GM08714 (cell line): ENCODE results near the gene LRFN4.

ENCODE experiments used
- H3K4me3 ChIP-seq: fragments of 200-500 bp; sonication (Bioruptor generic); 2 replicates; pipeline ENCODE4 v1.5.1; 2014; ENCODE audit warnings: mild to moderate bottlenecking, low read length, inconsistent platforms
- ZNF274 ChIP-seq: IDR thresholded peaks from 2 replicates; pipeline ENCODE4 v1.6.1; 2012; ENCODE audit warnings: mild to moderate bottlenecking, low read depth, low read length

LRFN4 gene

DNA sequence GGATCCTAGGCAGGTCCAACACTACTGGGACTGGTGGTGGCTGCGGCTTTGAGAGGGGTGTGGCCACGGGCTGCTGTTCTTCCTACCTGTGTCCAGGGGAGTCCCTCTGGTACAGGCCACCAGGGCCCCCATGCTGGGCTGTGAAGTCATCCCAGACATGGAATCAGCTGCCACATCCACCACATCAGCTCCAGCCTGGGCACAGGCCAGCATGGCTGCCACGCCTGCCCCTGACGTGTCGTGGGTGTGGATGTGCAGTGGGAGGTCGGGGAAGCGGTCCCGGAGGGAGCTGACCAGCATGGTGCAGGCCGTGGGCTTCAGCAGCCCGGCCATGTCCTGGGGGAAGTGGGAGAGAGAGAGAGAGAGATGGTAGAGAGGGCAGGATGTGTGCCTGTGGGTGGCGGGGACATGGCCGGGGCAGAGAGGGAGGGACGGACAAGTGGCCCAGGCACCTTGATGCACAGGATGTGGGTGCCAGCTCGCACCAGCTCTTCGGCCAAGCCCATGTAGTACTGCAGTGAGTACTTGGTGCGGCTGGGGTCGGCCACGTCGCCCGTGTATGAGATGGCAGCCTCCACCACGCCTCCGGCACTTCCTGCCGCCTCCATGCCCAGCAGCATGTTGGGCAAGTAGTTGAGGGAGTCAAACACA lies 6.2 kb upstream of the LRFN4 start:
- TF ChIP-seq ZNF274, result no peak
- no peak overlapping the region for H3K4me3 ChIP-seq

DNA sequence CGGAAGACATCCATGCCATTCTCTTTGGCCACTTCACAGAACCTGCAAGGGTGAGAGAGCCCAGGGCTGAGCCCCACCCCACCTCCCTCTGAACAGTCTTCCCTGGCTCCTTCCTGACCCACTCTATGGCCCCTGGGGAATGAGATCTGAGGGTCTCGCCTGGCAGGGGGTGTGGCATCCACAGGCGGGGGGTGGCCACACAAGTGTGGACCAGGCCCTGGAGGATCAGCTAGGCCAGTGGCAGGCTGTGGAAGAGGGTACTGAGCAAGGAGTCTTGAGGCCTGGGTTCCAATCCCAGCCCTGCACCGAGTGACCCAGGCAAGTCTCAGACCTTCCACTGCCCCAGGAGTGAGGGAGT lies 5.6 kb upstream of the LRFN4 start:
- no peak for TF ChIP-seq ZNF274
- no peak overlapping the region for H3K4me3 ChIP-seq

DNA sequence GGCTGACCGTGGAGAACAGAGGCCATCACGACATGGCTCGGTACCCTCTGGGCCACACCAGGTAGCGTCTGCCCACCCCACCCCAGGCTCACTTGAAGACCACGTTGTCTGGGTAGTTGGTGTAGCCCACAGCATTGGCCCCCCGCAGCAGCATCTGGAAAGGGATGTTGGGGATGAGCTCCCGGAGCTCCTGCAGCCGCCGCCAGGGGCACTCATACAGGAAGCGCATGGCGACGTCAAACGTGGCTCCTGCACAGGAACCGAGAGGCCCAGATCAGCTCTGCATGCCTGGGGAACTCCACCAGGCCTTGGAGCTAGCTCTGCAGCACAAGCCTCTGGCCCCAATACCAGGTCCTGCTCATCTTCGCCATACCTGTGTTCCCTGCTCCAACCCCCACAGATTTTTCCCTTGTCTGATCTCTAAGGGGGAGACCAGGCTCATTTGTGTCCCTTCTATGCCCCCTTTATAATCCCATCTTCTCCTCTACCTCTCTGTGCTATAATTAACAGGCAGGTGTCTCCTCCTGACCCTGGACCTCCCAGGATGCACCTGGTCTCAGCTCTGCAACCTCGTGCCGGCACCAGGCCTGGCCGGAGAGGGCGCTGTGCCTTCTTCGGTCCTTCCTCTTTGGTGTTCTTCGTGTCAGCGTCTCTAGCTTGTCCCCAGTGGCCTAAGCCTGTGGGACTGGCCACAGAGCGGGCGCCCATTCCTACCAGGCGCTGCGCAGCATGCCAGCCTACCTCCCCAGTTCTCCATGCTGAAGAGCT lies 5.0 kb upstream of the LRFN4 start:
- H3K4me3 ChIP-seq, result no peak overlapping the region
- TF ChIP-seq ZNF274, result no peak

DNA sequence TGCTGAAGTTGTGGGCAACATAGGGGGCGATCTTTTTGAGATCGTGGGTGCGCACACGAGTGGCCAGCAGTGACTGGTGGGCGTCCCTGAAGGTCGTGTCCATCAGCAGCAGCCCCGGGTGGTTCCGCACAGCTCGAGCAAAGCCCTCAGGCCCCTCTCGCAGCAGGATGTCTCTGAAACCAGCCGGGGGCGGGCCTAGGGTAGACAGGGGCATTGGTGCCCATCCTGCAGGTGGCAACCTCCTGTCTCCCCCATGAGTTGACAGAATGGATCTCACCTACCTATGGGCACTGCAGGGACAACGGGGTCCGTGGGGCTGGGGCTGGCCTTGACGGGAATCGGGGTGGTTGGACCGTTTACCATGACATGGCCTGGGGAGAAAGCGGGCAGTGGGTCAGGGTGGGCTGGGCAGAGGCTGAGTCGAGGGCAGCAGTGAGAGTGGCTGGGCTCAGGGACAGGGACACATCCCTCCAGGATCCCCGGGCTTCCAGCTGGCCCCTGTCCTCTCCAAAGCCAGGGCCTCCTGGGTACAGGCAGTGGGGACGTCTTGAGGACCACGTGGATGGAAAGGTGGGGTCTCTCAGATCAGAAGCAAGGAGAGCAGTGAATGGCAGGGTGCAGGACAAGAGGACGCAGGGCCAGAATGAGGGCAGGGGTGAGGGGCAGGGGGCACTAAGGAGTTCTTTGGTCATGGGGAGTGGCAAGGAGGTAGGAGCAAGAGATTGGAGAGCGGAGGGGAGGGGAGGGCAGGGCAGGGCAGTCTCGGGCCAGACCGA lies 4.2 kb upstream of the LRFN4 start:
- no peak overlapping the region for H3K4me3 ChIP-seq
- no peak for TF ChIP-seq ZNF274

DNA sequence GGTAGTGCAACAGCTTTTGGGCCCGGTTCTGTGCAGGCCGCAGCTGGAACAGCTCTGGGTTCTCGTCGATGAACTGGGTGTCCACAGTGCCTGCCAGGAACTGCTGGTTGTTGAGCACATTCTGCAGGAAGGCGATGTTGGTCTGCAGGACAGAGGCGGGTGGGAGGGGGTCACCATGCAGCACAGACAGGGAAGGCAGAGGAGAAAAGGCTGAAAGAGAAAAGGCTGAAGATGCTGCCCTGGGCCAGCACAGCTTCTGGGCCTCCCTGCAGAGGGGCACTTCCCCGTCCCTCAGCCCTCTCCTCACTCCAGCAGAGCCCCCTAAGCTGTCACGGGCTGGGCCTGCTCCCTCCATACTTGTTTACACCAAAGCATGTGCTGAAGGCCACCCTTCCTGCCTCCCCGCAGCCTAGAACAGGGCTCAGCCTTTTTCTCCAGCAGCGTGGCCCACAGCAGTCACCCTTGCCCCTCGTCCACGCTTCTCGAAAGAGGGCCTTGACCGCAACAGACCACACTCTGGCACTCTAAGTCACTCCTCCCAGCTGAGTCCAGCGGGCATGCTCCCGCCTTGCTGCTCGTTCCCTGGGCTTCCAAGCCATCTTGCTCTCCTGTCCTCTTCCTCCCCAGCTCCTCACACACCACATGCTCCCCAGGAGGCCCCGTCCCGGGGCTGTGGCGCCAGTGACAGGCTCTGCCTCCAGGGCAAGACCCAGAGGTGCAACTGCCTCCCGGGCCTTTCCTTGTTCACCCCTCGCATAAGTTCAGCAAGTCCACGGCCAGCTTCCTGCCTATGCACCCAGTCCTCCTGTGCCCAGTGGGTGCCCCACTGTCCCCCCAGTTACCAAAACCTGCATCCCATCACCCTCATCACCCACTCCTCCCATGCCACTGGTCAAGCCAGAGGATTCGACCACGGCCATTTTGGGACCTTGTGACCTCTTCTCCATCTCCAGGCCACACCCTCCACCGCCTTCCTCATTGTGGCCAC lies 3.3 kb upstream of the LRFN4 start:
- TF ChIP-seq ZNF274, result no peak
- no peak overlapping the region for H3K4me3 ChIP-seq

DNA sequence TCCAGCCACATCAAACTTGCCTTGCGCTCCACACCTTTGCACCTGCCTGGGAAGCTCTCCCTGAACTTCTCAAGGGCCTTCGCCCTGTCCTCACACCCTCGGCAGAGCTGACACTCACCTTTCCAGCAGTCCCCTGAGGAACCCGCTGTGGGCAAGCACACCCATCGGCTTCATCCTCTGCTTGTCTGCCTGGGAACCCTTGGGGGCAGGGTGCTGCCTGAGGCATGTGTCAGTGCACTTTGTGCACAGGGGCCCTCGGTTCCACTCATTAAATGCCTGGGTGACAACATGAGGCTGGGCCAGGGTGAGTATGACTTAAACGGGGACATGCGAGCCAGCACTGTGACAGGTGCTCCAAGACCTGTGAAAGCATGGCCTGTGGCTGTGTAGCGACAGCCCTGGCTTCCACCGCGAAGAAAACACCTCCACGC lies 2.6 kb upstream of the LRFN4 start:
- TF ChIP-seq ZNF274, result no peak
- H3K4me3 ChIP-seq, result no peak overlapping the region

DNA sequence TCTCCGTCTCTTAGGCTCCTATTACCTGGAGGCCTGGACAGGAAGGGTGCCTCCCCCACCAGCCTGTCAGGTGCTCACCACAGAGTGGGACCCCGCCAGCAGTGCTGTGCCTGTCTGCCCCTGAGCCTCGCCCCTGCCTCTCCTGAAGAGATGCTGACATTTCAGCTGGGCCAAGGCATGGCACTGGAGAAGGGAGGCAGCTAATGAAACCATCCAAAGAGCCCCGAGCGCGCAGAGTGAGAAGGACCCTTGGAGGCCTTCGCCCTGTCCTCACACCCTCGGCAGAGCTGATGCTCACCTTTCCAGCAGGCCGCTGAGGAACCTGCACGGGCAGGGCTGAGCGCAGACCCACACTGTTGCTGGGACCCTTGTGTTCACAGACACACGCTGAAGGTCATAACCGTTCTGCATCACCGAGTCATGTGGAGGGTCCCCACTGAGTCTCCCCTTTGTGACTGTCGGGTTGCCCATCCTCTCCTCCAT lies 2.1 kb upstream of the LRFN4 start:
- TF ChIP-seq ZNF274, result no peak
- H3K4me3 ChIP-seq, result no peak overlapping the region

DNA sequence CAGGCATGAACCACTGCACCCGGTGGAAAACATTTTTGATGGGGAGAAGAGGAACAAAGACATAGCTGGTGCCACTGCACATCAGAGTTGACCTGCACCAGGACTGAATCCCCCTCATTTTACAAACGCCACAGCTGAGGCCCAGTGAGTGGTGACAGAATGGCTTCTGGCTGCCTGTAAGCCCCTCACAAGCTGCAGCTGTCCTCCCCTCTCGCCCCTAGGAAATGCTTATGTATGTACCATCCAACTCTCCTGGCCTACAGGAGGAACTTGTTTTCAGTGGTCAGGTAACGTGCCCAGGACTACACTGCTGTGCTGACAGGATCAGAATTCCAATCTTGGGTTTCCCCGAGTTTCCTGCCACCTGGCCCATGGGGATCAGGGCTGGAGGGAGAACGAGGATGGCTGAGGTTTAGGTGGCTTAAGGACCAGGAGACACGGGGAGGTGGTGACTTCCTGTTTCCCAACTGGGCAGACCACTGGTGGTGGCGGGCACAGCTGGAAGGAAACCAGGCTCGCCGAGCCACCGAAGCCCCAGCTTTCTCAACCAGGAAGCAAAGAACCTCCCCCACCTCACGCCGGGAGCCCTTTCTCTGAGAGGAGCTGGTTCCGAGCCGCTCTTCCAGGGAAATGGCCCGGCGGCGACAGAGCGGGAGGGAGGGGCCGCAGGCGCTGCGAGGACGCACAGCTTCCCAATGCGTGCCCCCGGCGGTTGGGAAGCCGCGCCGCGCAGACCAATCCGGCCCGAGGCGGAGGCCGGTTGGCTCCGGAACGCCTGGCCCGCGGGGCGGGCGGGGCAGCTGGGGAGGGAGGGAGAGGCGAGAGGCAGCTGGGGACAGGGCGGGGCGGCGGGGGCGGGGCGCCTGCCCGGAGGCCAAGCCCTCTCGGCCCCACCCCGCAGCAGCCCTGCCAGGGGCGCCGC lies 1.0 kb upstream of the LRFN4 start:
- no peak for TF ChIP-seq ZNF274
- peak overlapping the region; percentile 89 for H3K4me3 ChIP-seq

DNA sequence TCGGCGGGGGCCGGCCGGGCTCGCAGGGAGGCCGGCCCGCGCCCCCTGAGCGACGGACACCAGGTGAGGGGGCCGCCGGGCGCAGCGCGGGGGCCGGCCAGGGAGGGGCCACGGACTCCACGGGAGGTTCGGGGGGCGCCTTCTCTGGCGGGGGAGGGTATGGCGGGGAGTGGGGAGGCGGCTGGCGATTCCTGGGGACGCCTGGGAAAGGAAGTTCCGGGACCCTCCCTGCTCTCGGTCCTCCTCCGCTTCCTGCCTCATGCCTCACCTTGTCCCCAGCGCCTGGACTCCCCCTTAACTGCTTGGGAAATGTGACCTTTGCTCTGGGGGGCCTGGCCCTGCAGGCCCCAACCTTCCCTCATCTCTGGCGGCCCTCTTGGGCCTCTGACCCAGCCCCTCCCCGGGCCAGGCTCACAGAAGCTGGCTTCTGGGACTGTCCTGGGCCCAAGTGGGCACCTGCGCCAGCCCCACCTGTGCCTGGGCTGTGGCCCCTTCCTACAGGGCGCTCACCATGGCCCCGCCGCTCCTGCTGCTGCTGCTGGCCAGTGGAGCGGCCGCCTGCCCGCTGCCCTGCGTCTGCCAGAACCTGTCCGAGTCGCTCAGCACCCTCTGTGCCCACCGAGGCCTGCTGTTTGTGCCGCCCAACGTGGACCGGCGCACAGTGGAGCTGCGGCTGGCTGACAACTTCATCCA lies 516 bp downstream of the LRFN4 start:
- no peak for TF ChIP-seq ZNF274

DNA sequence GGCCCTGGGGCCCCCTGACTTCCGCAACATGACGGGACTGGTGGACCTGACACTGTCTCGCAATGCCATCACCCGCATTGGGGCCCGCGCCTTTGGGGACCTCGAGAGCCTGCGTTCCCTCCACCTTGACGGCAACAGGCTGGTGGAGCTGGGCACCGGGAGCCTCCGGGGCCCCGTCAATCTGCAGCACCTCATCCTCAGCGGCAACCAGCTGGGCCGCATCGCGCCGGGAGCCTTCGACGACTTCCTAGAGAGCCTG lies 992 bp downstream of the LRFN4 start:
- no peak for TF ChIP-seq ZNF274
- no peak overlapping the region; the same call in 1 of the 2 replicates for H3K4me3 ChIP-seq

More for the DNA sequence above, 516 bp downstream of the LRFN4 start:
- peak overlapping the region; percentile 89 for H3K4me3 ChIP-seq

DNA sequence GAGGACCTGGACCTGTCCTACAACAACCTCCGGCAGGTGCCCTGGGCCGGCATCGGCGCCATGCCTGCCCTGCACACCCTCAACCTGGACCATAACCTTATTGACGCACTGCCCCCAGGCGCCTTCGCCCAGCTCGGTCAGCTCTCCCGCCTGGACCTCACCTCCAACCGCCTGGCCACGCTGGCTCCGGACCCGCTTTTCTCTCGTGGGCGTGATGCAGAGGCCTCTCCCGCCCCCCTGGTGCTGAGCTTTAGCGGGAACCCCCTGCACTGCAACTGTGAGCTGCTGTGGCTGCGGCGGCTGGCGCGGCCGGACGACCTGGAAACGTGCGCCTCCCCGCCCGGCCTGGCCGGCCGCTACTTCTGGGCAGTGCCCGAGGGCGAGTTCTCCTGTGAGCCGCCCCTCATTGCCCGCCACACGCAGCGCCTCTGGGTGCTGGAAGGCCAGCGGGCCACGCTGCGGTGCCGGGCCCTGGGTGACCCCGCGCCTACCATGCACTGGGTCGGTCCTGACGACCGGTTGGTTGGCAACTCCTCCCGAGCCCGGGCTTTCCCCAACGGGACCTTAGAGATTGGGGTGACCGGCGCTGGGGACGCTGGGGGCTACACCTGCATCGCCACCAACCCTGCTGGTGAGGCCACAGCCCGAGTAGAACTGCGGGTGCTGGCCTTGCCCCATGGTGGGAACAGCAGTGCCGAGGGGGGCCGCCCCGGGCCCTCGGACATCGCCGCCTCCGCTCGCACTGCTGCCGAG lies 1.5 kb downstream of the LRFN4 start:
- H3K4me3 ChIP-seq, result no peak overlapping the region

More for the DNA sequence above, 1.5 kb downstream of the LRFN4 start:
- no peak for TF ChIP-seq ZNF274
